GM18499 (cell line): ENCODE results near the gene SLC7A6OS.

Experiments used
- ATAC-seq: cut with Tn5 transposase; IDR thresholded peaks from one replicate; pipeline ENCODE4 v1.9.1; 2021; ENCODE audit warnings: moderate number of reproducible peaks; ENCODE audit not compliant: insufficient read depth, unreplicated experiment

SLC7A6OS gene

GRCh38 chr16:68283346-68283745 lies 27.4 kb downstream of the SLC7A6OS start:
- ATAC-seq = no peak

DNA sequence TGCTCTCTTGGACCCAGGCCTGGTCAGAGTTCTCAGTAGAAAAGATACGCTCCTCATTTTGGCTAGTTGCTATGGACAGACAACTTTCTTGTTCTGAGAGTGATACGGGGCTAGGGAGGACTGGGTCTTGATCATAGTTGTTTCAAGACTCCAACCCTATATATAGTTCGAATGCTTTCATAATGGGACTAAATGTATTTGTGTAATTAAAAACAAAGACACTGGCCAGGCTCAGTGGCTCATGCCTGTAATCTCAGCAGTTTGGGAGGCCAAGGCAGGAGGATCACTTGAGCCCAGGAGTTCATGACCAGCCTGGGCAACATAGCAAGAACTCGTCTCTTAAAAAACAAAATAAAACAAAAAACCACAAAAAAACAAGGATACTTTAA lies 28.7 kb downstream of the SLC7A6OS start:
- no peak for ATAC-seq

GRCh38 chr16:68281368-68282063 lies 29.2 kb downstream of the SLC7A6OS start:
- ATAC-seq = no peak

GRCh38 chr16:68279726-68280558 lies 30.8 kb downstream of the SLC7A6OS start:
- ATAC-seq = no peak

GRCh38 chr16:68276223-68276622 lies 34.5 kb downstream of the SLC7A6OS start:
- no peak for ATAC-seq

- ATAC-seq = no peak
Observed at GRCh38 chr16:68275611-68276191, 35.0 kb downstream of the SLC7A6OS start.

- no peak for ATAC-seq
Observed at GRCh38 chr16:68274441-68274840, 36.3 kb downstream of the SLC7A6OS start.

DNA sequence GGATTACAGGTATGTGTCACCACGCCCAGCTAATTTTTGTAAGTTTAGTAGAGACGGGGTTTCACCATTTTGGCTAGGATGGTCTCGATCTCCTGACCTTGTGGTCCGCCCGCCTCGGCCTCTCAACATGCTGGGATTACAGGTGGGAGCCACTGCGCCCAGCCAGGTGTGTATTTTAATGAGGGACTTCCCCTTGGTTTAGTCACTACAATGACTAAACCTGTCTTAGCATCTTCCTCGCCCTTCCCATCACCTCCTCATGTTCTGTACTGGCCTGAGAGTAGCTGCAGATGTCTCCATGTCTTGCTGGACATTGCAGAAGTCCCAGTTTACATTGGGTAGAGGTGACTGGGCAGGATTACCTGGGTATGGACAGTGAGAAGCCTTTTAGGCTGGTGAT lies 36.9 kb downstream of the SLC7A6OS start:
- ATAC-seq = no peak

DNA sequence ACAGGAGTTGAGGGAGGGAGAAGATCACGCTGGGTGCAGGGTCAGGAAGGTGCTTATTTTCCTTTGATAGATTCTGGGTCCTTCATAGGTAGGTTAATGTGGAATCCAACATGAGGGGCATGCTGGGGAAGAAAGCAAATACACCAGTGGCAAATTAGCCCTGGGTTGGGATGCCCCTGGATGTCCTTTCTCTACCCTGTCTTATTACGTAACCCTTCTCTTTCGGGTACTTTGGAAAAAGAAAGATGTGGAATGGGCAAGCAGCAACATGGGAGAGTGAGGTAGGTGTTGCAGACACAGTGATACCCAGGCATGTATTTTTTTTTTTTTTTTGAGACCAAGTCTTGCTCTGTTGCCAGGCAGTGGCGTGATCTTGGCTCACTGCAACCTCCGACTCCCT lies 37.3 kb downstream of the SLC7A6OS start:
- no peak for ATAC-seq

GRCh38 chr16:68272507-68273209 lies 38.1 kb downstream of the SLC7A6OS start:
- no peak for ATAC-seq

- ATAC-seq = no peak
Observed at GRCh38 chr16:68270353-68270752, 40.4 kb downstream of the SLC7A6OS start.

DNA sequence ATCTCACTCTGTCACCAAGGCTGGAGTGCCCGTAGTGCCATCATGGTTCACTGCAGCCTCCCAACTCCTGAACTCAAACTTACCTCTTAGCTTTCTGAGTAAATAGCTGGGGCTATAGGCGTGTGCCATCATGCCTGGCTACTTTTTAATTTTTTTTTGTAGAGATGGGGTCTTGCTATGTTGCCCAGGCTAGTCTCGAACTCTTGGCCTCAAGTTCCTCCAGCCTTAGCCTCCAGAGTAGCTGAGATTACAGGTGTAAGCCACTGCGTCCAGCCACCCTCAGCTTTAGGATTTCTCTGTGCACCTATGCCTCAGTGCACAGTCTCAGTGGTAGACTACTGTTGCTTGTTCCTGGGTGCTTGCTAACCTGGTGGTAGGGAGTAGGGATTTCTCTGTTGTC lies 41.0 kb downstream of the SLC7A6OS start:
- ATAC-seq = no peak

DNA sequence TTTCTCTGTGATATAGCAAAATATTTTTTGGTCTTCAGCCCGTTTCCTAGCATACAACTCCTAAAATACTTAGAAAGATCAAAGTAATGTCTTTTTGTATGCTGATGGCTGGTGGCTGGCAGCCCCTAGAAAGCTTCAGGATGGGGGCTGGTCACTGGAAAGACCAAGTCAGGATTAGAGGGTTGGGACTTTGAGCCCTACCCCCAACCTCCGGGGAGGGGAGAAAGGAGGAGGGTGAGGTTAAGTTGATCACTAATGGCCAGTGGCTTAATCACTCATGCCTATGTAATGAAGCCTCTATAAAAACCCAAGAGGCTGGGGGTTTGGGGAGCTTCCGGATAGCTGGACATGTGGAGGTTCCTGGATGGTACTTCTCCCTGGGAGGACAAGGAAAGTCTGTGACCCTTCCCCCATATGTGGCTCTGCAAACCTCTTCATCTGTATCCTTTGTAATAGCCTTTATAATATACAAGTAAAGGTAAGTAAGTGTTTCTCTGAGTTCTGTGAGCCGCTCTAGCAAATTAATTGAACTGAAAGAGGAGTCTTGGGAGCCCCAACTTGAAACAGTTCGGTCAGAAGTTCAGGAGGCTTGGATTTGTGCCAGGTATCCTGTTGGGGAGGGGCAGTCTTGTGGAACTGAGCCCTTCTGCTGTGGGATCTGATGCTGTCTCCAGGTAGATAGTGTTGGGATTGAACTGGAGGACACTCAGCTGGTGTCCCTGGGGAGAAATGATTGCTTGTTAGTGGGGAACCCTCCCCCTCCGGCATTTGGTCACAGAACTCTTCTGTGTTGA lies 42.9 kb downstream of the SLC7A6OS start:
- ATAC-seq = no peak

GRCh38 chr16:68265078-68265920 lies 45.4 kb downstream of the SLC7A6OS start:
- no peak for ATAC-seq

DNA sequence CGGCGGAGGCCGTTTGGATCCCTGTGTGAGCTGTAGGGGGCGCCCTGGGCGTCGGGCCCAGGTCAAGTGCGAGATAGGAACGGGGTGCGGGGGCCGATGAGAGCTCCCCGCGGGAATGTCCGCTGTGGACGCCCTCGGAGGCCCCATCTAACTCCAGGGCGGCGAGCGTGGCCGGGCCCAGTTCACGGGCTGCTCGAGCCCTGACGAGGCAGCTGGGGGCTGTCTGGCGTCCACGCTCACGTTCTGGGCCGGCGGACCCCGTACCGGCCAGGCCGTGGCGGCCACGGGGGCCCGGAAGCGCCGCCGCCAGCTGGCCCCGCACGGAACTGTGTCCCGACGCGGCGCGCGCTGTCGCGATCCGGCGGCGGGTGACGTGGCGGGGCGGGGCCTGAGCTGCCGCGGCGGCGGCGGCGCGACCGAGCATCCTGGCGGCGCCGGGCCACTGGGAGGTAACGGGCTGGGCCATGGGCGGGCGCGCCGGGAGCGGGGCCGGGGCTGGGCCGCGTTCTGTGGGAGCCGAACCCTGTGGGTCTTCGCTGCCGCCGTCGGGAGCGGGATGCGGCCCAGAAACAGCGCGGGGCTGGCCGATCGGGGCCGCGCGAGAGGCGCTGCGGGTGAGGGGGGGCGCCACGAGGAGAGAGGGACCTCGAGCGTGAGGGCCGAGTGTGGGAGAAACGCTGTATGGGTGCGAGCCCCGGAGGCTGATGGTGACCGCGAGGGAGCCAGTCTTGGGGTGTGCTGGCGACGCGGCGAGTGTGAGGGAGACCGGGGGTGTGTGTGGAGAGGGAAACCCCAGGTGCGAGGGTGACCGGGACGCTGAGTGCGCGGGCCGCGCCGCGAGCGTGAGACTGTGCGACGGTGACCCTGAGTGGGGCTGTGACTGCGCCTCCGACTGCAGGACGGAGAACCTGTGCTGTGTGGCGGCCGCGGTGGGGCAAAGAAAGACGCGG lies 46.3 kb downstream of the SLC7A6OS start, which contains the start of gene SLC7A6:
SLC7A6 (plus strand) TSS at position 399 of the 950 bp plus-strand sequence. CDS start 10,201 bp downstream, outside the sequence.
- no peak for ATAC-seq

- ATAC-seq = no peak
Observed at GRCh38 chr16:68263559-68264127, 47.1 kb downstream of the SLC7A6OS start.

DNA sequence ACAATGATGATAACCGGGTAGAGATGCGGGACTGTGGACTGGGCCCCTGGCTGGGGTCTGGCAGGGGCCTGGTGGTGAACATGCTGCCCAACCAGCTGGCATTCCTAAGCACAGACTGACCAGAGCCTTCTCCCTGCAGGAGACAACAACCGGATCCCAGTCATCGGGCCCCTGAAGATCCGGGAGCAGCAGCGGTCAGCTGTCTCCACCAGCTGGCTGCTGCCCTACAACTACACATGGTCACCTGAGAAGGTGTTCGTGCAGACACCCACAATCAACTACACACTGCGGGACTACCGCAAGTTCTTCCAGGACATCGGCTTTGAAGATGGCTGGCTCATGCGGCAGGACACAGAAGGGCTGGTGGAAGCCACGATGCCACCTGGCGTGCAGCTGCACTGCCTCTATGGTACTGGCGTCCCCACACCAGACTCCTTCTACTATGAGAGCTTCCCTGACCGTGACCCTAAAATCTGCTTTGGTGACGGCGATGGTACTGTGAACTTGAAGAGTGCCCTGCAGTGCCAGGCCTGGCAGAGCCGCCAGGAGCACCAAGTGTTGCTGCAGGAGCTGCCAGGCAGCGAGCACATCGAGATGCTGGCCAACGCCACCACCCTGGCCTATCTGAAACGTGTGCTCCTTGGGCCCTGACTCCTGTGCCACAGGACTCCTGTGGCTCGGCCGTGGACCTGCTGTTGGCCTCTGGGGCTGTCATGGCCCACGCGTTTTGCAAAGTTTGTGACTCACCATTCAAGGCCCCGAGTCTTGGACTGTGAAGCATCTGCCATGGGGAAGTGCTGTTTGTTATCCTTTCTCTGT lies 51.5 kb downstream of the SLC7A6OS start:
- ATAC-seq = no peak
